Measurements from ENCODE around the gene CMTR1.
"Not testable (repeated sequence)": the region's sequence is repeated elsewhere in the genome, so short reads cannot be mapped to it uniquely, and the experiment has no call there.

The CMTR1 gene

DNA sequence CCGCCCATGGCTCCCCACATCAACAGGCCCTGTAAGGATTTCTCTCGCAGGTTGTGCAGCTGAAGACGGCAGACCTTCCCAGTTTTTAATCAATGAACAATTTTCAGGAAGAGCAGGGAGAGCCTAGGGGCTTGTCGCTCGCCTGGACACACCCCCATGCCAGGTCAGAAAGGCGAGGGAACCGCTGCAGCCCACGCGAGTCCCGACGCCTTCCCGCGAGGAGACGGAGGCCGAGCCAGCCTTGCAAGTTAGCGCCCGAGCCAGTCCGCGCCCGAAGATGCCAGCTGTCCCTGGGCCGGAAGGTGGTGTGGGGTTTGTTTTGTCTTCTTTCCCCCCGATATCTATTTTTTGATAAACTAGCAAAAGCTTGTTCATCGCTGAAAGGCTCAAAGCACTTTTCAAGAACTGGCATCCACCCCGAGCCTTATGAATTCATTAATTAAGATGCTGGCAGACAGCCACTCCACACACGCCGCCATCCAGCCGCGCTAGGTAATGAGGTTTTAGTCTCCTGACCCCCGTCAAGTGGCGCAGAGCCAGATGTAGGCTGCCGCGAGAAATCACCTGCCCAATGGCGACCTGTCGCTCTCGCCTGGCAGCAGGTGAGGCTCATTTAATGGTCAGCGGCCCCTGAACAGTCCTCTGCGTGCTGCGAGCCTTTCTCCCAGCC is 60.1 kb downstream of the CMTR1 start:
- no peak for DNase-seq (ENCODE audit: low read depth in 2 of 2)

DNA sequence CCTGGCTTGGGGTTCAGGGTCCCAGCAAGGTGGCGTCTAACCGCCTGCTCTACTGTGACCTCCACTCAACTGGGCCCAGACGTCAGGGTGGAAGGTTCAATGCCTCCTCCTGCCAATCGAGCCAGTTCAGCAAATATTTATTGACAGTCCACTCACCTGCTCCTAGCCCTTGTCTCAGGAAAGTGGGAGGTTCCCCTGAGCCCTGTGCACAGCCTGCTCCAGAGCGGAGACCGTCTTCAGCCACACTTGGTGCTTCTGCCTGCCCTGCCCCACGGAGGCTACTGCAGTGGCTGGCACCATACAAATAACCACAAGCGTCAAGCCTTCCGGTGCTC is 60.6 kb downstream of the CMTR1 start:
- no peak for DNase-seq (ENCODE audit: low read depth in 2 of 2)

DNA sequence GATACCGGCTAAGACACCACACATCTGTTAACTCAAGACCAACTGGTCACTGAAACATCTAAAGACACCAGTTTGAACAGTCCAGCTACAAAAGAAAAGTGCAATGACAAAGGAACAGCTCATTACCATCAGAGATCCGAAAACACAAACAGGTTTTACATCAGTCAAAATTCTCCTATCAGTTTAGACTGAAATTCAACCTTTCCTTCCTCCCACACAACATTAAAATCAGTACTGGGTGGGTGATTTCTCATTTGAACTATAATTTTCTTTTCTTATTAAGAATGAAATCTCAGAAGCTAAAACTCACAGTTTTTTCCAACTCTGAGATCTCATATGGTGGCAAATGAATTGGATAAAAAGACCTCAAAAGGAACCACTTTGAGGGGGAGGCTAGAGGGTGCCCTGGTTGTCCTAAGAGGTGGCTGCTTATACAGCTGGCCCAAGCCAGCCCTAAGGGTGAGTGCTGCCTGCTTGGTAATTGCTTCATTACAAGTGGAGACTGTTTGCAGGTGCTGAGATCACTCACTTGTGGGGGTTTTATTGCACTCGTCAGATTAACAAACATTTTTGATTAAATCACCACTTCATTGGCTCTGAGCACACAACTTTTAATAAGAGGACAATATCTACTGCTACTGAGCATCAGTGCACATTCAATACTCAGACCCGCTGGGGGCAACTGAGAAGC is 62.4 kb downstream of the CMTR1 start:
- no peak for DNase-seq (ENCODE audit: low read depth in 2 of 2)

DNA sequence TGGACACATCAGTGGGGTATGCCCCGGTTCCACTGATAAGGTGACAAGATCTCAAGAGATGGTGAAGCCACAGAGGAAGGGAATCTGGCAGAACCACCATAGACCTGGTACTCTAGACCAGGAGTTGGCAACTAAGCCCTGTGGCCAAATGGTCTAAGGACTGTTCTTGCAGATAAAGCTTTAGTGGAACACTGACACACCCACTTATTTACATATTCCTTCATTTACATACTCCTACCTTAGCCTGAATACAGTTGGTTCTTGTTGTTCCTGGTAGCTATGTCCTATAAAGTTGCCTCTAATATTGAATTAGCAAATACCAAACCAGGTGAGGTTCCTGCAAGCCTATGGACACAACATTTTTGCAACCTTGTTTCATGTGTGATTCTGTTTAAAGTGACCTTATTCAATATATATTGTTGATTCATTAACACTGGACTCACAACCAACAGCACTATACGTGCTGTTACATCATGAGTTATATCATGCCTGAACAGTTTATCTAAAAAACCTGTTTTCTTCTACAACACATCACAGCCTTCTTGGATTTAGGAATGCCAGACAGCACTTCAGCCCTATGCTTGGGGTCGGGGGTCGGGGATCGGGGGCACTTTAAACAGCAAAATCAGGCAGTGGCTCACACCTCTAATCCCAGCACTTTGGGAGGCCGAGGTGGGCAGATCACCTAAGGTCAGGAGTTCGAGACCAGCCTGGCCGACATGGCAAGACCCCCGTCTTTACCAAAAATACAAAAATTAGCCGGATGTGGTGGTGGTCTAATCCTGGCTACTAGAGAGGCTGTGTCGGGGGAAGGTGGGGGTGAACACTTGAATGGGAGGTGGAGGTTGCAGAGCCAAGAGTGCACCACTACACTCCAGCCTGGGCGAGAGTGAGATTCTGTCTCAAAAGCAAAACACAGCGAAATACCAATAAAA is 64.2 kb downstream of the CMTR1 start:
- DNase-seq (ENCODE audit: low read depth in 2 of 2) = no peak

DNA sequence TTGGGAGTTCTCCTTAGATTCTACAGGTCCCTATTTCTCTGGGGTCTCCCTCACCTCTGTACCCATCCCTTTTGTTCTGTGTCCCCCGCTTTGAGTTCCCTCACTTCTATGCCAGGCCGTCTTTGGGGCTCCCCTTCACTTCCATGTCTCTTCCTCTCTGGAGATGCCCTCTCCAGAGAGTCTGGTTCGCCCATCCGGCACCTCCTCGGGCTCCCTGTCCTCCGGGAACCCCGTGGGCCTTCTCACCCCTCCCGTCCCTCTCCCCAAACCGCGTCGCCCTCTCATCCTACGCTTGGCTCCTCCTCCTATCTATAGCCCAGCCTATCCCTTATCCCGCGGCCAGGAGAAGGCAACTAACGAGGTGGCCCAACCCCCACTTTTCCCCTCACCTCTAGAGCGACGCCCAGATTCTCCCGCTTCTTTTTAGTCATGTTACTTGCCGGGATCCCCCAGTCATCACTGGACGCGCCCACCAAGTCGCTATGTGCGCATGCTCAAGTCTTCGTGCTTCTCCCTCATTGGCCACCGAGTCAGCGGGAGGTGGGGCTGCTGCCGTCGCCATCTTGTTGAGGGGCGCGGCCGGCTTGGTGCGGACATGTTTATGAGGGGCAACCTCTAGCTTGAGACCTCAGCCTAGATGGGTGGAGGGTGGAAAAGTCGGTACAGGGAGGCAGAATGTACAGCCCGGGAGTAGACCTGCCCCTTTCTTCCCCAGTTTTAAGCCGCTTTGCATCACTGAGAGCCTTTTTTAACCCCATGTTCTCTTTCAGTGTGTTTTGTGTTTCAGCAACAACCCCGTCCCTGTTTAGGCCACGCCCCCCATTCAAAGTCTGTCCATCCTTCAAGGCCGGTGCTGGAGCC is 66.6 kb downstream of the CMTR1 start, which contains the start of gene CCDC167:
TSS of gene CCDC167 (minus strand) at position 461 of the 861 bp plus-strand sequence. CDS start at position 431, 30 bp downstream.
- peak; percentile 93 to 97 for DNase-seq (ENCODE audit: low read depth in 2 of 2)

DNA sequence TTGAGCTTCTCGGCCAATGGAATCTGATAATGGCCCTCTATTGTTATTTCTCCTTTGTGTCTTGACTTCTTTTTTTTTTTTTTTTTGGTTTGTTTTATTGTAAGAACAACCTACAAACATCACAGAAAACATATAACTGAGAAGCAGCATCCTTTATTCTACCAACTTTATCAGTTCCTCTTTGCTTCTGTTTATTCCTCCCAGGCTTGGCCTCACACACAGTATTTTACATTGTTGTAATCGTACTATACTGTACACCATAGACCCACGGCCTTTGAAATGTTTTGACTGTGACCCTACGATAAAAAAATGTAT is 67.2 kb downstream of the CMTR1 start:
- no peak for DNase-seq (ENCODE audit: low read depth in 2 of 2)

DNA sequence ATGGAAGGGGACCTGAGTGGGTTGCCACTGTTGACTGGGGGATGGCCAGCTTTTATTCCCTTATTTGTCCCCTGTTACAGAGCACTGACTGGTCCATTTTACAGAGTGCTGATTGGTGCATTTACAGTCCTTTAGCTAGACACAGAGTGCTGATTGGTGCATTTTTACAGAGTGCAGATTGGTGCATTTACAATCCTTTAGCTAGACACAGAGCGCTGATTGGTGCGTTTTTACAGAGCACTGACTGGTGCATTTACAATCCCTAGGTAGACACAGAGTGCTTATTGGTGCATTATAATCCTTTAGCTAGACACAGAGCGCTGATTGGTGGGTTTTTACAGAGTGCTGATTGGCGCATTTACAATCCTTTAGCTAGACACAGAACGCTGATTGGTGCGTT is 67.9 kb downstream of the CMTR1 start:
- DNase-seq (ENCODE audit: low read depth in 2 of 2) = not testable (repeated sequence)

DNA sequence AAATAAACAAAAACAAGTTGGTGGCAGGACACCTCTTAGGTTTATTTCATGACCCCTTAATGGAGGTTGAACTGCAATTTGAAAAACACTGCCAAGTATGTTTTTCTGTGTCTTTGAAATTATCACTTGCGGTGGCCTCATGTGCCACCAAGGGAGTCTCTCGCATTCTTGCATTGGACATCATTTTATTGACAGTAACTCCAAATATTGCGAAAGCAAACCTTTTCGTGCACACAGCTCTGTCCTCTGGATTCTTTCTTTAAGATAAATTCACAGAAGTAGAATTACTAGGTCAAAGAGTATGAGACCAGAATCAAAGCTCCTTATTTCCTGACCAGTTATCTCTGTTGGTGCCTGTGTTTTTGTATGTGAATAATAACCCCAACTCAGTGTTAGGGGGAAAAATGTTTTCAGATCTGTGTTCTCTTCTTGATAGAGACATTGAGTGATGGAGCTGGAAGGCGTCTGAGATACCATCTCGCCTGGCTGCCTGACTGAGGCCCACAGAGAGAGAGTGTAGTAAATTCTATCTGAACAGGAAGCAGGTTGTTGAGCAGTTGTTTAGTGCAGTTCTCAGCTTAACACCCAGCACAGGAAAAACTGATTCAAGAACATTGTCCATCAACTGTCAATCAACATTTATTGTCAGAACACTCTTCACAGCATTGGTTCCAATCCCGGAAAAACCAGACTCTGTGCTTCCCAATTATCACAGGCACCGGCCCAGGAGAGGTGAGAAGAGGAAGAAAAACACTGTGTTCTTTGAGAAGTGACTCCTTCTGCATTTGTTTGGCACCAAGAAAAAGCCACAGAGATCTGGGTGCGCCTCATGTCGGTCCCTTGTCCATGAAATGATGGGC is 68.8 kb downstream of the CMTR1 start:
- no peak for DNase-seq (ENCODE audit: low read depth in 2 of 2)

DNA sequence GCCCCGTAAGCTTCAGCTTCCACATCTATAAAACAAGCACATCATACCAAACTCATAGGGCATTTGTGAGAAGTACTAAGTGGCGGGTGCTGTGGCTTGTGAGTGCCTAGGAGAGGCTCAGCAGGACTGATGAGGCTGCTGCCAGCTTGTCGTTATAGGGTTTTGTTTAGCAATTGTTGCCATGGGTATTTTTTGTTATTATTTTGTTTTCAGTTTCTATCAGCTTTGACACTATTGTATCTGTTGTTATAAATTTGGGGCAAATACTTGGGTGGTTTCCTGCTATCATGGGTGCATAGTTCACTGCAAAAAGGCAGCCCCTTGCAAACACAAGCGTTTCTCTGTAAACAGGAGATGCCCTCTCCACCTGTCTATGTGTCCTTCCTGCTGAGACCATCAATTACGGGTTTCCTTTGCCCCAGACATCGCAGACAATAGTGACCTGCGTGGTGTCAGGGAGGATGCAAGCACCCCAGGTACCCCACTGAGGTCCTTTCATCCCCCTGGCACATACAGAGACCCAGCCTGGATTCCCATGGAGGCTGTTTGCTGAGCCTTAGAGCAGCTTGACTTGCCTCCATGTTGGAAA is 69.8 kb downstream of the CMTR1 start:
- DNase-seq (ENCODE audit: low read depth in 2 of 2) = no peak

DNA sequence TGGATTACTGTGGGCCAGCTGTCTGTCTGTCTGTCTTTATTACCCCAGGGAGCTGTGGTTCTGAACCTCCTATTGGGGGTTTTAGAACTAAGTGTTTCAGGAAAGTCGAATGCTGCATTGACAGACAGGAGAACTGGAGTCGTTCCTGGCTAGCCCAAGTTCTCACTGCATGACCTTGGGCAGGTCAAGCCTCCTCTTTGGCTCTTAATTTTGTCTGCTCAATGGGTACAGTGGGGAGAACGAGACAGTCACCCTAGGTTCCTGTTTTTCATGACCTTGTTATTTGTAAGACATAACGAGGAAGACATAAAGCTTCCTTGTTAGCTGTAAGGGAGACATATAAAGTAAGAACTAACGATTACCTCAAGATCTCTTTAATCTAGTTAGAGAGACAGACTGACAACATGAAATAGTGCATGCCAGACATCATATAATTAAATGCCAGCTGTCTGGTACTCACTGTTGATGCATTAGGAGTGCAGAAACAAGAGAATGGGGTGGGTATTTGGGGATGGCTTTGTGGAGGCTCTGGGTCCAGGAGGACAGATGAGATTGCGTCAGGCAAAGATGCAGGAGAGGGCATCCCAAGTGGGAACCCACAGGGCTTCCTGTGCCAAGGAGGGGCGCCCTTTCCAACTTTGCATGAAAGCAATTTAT is 70.4 kb downstream of the CMTR1 start:
- no peak for DNase-seq (ENCODE audit: low read depth in 2 of 2)

DNA sequence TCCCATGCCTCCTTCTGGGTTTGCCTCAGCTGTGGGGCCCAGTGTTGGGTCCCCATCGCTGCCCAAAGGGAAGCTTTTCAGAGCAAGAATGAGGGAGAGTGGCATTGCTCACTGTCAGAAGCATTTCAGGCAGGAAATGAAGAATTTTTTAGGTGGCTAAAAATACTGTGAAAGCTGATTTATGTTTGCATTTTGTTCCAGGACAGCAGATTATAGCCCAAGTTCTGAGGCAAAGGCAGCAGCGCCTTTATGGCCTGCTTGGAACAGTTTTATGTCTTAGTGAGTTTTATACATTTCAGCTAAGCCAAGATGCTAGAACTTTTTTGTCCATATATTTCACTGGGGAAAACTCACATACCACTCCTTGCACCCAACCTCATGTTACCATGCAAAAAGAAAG is 71.0 kb downstream of the CMTR1 start:
- DNase-seq (ENCODE audit: low read depth in 2 of 2) = no peak

DNA sequence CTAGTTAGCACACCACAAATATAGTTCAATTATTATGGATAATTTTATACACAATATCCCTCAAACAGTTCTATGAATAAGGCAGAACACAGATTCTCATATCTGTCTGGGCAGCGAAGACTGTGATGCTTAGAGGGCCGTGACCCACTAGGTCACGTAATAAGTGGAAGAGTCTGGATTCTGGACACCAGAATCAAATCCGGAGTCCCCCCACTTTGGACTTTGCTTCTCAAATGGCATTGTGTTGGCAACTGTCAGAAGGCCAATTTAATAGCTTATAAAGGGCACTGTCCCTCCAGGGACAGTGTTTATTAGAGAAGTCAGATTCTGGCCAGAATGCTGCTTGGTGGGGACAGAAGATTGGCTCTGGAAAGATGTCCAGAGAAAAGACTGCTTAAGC is 73.5 kb downstream of the CMTR1 start:
- no peak for DNase-seq (ENCODE audit: low read depth in 2 of 2)

DNA sequence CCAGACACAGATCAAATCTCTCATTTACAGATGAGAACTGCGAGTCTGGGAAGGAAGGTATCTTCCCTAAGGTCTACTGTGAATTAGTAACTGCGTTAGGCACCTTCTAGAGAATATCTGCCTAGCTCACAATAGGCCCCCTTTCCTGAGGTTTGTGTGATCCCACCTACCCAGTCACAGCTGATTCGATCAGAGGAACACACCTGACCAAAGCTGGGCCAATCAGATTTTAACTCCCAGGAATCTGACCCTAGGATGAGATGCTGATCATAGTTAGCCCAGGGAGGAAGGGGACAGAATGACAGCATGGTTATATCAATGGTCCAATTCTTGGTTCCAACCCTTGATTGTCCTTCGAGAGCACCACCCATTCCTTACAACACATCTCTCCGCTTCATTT is 74.1 kb downstream of the CMTR1 start:
- DNase-seq (ENCODE audit: low read depth in 2 of 2) = no peak

DNA sequence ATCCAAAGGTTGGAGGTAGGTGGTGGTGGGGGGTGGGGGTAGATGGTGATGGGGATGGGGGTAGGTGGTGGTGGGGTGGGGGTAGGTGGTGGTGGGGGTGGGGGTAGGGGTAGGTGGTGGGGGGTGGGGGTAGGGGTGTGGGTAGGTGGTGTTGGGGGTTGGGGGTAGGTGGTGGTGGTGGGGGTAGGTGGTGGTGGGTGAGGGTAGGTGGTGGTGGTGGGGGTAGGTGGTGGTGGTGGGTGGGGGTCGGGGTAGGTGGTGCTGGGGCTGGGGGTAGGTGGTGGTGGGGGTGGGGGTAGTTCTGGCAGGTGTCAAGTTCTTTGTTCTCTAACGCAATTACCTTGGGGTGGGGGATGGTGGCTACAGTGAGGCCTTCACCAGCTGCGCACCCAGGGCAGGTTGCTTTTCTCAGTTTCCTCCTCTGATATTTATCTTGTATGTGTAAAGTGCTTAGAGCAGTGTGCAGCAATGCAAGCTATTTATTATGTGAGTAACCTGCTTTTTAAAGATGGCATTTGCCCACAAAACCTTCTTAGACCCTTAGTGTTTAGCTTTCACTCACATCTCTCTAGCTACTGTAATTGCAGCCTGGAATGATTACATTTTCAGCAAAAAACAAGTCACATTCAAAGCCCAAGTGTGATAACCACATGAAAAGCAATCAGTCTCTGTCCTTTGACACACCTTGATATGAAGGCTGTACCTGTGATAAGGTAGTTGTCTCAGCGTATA is 74.8 kb downstream of the CMTR1 start:
- DNase-seq (ENCODE audit: low read depth in 2 of 2) = no peak

DNA sequence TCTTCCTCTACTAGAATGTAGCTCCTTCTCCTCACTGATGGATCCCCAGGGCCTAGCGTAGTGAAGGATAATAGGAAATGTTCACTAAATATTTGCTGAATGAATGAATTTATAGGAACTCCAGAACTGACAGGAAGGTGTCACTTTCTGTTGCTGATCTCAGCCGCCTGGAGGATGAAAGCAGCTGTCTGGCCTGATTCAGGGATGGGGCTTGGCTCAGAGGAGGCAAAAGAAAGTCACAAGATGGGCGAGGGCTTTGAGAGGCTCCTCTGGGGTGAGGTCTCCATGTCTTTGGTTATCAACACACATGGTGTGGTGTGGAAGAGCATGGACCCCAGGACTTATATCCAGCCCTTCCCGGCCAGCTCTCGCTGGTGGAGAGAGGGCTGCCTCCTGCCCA is 78.2 kb downstream of the CMTR1 start:
- no peak for DNase-seq (ENCODE audit: low read depth in 2 of 2)

DNA sequence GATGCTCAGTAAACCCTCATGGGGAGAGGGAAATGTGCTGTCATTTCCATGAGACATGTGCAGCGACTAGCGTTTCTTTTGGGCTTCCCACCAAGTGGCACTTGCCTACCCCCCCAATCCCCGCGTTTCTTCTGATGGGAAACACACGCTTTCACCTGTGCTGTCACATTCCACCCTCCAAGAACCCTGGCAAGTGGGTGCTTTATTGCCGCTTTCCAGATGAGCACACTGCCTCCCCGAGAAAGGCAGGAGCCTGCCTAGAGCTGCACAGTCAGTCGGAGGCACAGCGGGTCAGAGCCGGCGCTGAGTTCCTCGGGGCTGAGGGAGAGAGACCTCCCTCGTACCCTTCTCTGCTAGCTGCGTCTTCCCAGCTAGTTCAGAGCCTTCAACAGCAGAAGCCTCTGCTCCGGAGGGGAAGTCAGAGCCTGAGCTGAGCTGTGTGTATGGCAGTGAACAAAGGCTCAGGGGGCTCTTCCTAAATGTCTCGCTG is 78.9 kb downstream of the CMTR1 start:
- no peak for DNase-seq (ENCODE audit: low read depth in 2 of 2)

DNA sequence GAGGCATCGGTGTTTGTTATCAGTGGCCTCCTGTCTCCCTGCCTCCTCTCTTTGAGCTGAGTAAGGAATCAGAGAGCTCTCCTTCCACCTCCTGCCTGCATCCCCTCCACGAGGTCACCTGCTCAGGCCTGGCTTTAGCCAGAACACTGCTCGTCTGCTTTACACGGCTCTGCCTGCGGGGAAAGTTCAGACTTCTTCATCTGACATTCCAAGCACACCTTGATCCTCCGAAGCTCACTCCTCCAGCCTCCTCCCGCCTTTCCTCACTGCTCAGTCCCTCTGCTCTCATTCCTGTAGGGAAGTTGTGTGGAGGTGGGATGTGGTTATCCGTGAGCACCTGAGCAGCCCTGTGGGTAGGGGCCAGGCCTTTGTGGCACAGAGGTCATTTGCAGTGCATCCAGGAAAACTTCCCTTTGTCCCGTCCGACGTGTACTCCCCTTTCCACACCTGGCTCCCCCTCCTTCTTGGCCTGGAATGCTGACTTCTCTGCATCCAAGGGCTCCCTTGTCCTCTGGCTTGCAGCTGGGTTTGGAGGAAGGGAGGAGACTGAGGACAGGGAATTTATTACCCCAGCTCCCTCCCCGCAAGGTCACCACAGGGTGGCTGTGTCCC is 79.5 kb downstream of the CMTR1 start:
- DNase-seq (ENCODE audit: low read depth in 2 of 2) = no peak

DNA sequence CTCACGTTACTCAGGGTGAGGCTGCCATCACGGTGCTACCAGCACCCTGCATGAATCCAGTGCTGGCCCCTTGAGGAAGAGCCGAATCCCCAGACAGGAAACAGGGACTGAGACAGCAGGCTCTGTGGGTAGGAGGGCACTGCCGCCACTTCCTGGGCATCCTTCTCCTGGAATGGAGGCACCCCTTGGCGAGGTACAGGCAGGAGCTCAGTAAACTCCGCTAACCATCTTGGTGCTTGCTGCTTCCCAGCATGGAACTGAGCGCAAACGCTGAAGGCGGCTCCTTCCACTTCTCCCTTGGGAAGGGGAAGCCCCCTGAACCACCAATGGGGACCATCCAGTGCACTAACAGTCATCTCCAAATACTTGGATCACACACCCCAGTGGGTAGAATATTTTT is 80.1 kb downstream of the CMTR1 start:
- DNase-seq (ENCODE audit: low read depth in 2 of 2) = no peak

DNA sequence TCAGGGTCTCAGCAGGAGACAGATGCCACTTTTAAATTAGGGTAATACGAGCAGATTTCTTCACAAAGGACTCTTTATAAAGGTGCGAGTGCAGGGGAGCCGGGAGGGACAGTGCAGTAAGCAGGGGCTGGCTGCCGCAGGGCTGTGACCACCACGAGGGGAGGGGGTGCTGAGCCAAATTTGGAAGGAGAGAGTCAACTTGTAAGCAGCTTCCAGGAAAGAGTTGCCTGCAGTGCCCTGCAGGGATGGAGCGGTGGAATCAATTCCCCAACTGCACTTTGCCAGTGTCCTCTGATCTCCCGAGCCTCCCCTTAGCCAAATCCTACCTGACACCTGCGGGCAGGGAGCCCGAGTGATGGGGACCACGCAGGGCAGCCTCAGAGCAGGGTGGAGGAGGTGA is 80.6 kb downstream of the CMTR1 start:
- no peak for DNase-seq (ENCODE audit: low read depth in 2 of 2)

Measured in stimulated activated CD8-positive, alpha-beta memory T cell treated with anti-CD3 and anti-CD28 coated beads, Interleukin-2, amount 100 ng/mL, for 48 hours (primary cell).